ENCODE measurements around the gene LAPTM4A. TPM values are rescaled to one million over a fixed set of nuclear protein-coding genes. Genes with fewer than 3 reads are reported as not detected.
A peak's percentile ranks its signal among the peaks of the same experiment; 100 is the strongest.

LAPTM4A gene
- polyA plus RNA-seq, 2 of the 4 experiments (the other 2 are of a cell fraction): 275 to 509 TPM

DNA sequence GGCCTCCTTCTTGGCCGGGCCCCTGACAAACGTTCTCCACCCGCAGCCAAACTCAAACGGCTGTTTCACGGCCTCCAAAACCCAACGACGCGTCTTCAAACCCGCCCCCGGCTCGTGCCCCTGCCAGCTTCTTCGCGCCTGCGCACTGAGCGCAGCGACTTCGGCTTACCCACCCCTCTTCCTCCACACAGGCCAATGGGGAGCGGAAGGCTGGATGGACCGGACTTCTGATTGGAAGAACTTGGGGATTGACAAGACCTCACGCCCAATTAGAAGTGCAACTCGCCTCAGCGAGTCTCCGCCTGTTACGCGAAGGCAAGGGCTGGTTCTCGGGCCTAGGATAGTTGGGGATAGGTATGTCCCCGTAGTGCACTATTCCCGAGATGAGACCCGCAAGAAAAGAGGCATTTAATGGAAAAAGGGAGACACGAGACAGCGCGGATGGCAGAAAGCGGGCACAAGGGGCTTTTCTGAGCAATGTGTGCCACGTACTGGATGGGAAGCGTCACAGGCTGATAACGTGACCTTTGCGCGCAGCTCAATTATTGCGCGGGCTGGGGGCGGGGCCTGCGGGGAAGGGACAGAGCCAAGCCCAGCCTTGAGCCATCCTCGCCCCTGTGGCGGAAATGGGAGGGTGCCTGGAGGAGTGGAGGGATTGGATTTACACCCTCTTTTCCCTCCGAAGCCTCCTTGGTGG is at the start of gene LAPTM4A (continued):
- TF ChIP-seq, protein P1, sequence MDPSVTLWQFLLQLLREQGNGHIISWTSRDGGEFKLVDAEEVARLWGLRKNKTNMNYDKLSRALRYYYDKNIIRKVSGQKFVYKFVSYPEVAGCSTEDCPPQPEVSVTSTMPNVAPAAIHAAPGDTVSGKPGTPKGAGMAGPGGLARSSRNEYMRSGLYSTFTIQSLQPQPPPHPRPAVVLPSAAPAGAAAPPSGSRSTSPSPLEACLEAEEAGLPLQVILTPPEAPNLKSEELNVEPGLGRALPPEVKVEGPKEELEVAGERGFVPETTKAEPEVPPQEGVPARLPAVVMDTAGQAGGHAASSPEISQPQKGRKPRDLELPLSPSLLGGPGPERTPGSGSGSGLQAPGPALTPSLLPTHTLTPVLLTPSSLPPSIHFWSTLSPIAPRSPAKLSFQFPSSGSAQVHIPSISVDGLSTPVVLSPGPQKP (IDR thresholded peaks at IDR 0.05; ENCODE audit: low read depth, low read length): no peak
- TF ChIP-seq HEYL (CRISPR knock-in tag; IDR thresholded peaks at IDR 0.05) (no peak), FOSB (CRISPR knock-in tag; IDR thresholded peaks at IDR 0.05) (no peak), TFCP2L1 (CRISPR knock-in tag; IDR thresholded peaks at IDR 0.05) (no peak), RFX5 (IDR thresholded peaks at IDR 0.05) (no peak; the same call in 1 of the 2 replicates), RARB (CRISPR knock-in tag; IDR thresholded peaks at IDR 0.05) (no peak), POLR2A (IDR thresholded peaks at IDR 0.05; ENCODE audit: low read length) (peak; percentile 67), CHD2 (IDR thresholded peaks at IDR 0.05; ENCODE audit: low read length, partially characterized antibody) (no peak), FOSL2 (IDR thresholded peaks at IDR 0.05) (no peak), FOSL2 (CRISPR knock-in tag; IDR thresholded peaks at IDR 0.05) (0 out of 2 replicates have a peak, but pooled peaks have one; percentile 4), PBX3 (IDR thresholded peaks at IDR 0.05) (peak; percentile 95), SREBF2 (IDR thresholded peaks at IDR 0.05) (no peak), ZSCAN20 (CRISPR knock-in tag; IDR thresholded peaks at IDR 0.05) (no peak), KDM5A (IDR thresholded peaks at IDR 0.05) (no peak), JUNB (IDR thresholded peaks at IDR 0.05) (no peak), CBX2 (IDR thresholded peaks at IDR 0.05; ENCODE audit: borderline replicate concordance, low read depth) (no peak), MYC (IDR thresholded peaks at IDR 0.05; ENCODE audit: borderline replicate concordance, low read length) (peak; percentile 68), POLR2AphosphoS2 (conservative IDR thresholded peaks at IDR 0.05; ENCODE audit: low read length) (no peak), MAZ (IDR thresholded peaks at IDR 0.05; ENCODE audit: borderline replicate concordance, low read depth, low read length) (no peak), JUN (IDR thresholded peaks at IDR 0.05) (peak in 1 of 2 experiments; percentile 90; a peak in 4 of 5 replicates), ATOH8 (CRISPR knock-in tag; IDR thresholded peaks at IDR 0.05; ENCODE audit: low read depth) (no peak), BHLHE40 (IDR thresholded peaks at IDR 0.05; ENCODE audit: low read depth, low read length) (peak; percentile 63), SMC3 (IDR thresholded peaks at IDR 0.05) (peak; percentile 5; the same call in 1 of the 3 replicates)
- TF ChIP-seq, protein P2, sequence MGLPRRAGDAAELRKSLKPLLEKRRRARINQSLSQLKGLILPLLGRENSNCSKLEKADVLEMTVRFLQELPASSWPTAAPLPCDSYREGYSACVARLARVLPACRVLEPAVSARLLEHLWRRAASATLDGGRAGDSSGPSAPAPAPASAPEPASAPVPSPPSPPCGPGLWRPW (IDR thresholded peaks at IDR 0.05): no peak
- TF ChIP-seq, protein P3, sequence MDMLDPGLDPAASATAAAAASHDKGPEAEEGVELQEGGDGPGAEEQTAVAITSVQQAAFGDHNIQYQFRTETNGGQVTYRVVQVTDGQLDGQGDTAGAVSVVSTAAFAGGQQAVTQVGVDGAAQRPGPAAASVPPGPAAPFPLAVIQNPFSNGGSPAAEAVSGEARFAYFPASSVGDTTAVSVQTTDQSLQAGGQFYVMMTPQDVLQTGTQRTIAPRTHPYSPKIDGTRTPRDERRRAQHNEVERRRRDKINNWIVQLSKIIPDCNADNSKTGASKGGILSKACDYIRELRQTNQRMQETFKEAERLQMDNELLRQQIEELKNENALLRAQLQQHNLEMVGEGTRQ (IDR thresholded peaks at IDR 0.05): peak; percentile 79
- TF ChIP-seq, protein P4, sequence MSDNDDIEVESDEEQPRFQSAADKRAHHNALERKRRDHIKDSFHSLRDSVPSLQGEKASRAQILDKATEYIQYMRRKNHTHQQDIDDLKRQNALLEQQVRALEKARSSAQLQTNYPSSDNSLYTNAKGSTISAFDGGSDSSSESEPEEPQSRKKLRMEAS (IDR thresholded peaks at IDR 0.05): peak; percentile 75

DNA sequence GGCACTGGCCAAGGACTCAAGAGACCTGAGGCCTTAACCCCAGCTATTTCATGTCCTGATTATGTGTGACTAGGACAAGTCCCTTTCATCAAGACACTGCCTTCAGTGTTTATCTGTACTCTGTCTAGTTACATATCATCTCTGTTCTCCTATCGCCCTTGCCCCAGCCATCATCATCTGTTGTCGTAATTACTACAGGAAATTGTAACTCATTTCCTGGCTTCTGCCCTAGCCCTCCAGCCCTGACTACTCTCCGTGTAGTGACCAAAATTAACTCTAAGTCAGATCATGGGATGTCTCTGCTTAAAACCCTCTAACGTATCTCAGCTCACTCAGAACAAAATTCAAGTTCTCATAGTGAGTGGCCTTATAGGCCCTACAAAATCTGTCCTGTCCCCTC is 49.3 kb upstream of the LAPTM4A start:
- 84% methylated on average over 4 of the region's 4 CpGs for WGBS (ENCODE audit: missing lambda C conversion rate)
- ATAC-seq: no peak
- CTCF ChIA-PET: interaction anchor here (0.8 to 12.6 kb wide), 10 partner anchors 28 to 224 kb away, joined by 3 to 149 read pairs (median 4); partner anchors contain the start of genes LAPTM4A and SDC1

More for the DNA sequence above, 49.3 kb upstream of the LAPTM4A start:
- DNase-seq (ENCODE audit: low read depth in 1 of 2, low spot score in 1 of 2): no peak
- POLR2A ChIA-PET: no interaction called here
- FAIRE-seq: no peak
- TF ChIP-seq NPAS2 (CRISPR knock-in tag; IDR thresholded peaks at IDR 0.05; ENCODE audit: borderline replicate concordance) (no peak), PHF8 (IDR thresholded peaks at IDR 0.05; ENCODE audit: borderline replicate concordance, low read depth) (no peak), GATA3 (IDR thresholded peaks at IDR 0.05; ENCODE audit: borderline replicate concordance) (no peak), REST (IDR thresholded peaks at IDR 0.05) (no peak), RFX5 (IDR thresholded peaks at IDR 0.05) (no peak), JUN (IDR thresholded peaks at IDR 0.05) (no peak), HOXB13 (CRISPR knock-in tag; IDR thresholded peaks at IDR 0.05; ENCODE audit: low read depth) (no peak), JUNB (IDR thresholded peaks at IDR 0.05) (no peak), ZSCAN20 (CRISPR knock-in tag; IDR thresholded peaks at IDR 0.05) (no peak)
- TF ChIP-seq, protein P1 (IDR thresholded peaks at IDR 0.05; ENCODE audit: low read depth, low read length): no peak
- no peak overlapping the region for H3K4me3 ChIP-seq
- H3K9me3 ChIP-seq: no peaks in the 10 kb centered on the region
- H3K4me2 ChIP-seq: no peak overlapping the region
- peaks cover 5% of the 10 kb centered on the region; the same call in 1 of the 3 replicates for H3K4me1 ChIP-seq
- no peak overlapping the region for H3K27ac ChIP-seq

Data from A549 (cell line).